Measurements from ENCODE around the gene HDLBP.
"Not testable (repeated sequence)": the region's sequence is repeated elsewhere in the genome, so short reads cannot be mapped to it uniquely, and the experiment has no call there.

HDLBP gene

DNA sequence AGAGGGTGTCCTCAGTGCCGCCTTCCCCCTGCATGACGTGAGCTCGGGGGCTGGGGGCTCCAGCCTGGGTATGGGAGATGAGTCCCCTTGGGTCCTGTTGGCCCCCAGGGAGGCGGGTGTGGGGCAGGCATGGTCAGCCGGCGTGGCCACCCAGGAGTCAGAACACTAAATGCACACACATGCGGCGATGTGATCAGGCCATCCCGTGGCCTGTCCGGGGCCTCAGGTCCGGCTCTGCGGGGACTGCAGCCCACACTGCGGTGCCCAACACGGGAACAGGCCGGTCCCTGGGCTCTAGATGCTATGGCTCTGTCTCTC is 113.2 kb downstream of the HDLBP start:
- peaks cover 15% of the 10 kb centered on the region for H3K27me3 ChIP-seq (ENCODE audit: control insufficient read depth, insufficient read depth, low read length)
- H3K4me1 ChIP-seq (ENCODE audit: control insufficient read depth, insufficient read depth, low read length), result no peaks in the 10 kb centered on the region
- no peak overlapping the region for H3K9ac ChIP-seq (ENCODE audit: low read depth, low read length)

GRCh38 chr2:241201445-241202267 is 113.8 kb downstream of the HDLBP start:
- Histone ChIP-seq H3K27me3 (ENCODE audit: control insufficient read depth, insufficient read depth, low read length) (peaks cover 17% of the 10 kb centered on the region), H3K4me1 (ENCODE audit: control insufficient read depth, insufficient read depth, low read length) (no peaks in the 10 kb centered on the region), H3K4me3 (ENCODE audit: low read length) (no peak overlapping the region), H3K4me2 (ENCODE audit: low read length) (no peak overlapping the region), H3K9me3 (replicated peaks; ENCODE audit: low read length) (no peaks in the 10 kb centered on the region), H3K36me3 (ENCODE audit: insufficient read depth, low read length) (no peaks in the 10 kb centered on the region), H3K9ac (ENCODE audit: low read depth, low read length) (no peak overlapping the region)

More for the DNA sequence above, 113.2 kb downstream of the HDLBP start:
- no peak overlapping the region for H3K4me3 ChIP-seq (ENCODE audit: low read length)
- no peak overlapping the region for H3K4me2 ChIP-seq (ENCODE audit: low read length)
- H3K36me3 ChIP-seq (ENCODE audit: insufficient read depth, low read length), result no peaks in the 10 kb centered on the region
- H3K9me3 ChIP-seq (replicated peaks; ENCODE audit: low read length), result no peaks in the 10 kb centered on the region

- no peak overlapping the region for H3K4me3 ChIP-seq (ENCODE audit: low read length)
- no peak overlapping the region for H3K4me2 ChIP-seq (ENCODE audit: low read length)
- peaks cover 25% of the 10 kb centered on the region for H3K27me3 ChIP-seq (ENCODE audit: control insufficient read depth, insufficient read depth, low read length)
- H3K4me1 ChIP-seq (ENCODE audit: control insufficient read depth, insufficient read depth, low read length), result no peaks in the 10 kb centered on the region
- H3K36me3 ChIP-seq (ENCODE audit: insufficient read depth, low read length), result no peaks in the 10 kb centered on the region
- H3K9me3 ChIP-seq (replicated peaks; ENCODE audit: low read length), result no peaks in the 10 kb centered on the region
- H3K9ac ChIP-seq (ENCODE audit: low read depth, low read length), result no peak overlapping the region
These were observed 114.6 kb downstream of the HDLBP start for GRCh38 chr2:241200822-241201395.

DNA sequence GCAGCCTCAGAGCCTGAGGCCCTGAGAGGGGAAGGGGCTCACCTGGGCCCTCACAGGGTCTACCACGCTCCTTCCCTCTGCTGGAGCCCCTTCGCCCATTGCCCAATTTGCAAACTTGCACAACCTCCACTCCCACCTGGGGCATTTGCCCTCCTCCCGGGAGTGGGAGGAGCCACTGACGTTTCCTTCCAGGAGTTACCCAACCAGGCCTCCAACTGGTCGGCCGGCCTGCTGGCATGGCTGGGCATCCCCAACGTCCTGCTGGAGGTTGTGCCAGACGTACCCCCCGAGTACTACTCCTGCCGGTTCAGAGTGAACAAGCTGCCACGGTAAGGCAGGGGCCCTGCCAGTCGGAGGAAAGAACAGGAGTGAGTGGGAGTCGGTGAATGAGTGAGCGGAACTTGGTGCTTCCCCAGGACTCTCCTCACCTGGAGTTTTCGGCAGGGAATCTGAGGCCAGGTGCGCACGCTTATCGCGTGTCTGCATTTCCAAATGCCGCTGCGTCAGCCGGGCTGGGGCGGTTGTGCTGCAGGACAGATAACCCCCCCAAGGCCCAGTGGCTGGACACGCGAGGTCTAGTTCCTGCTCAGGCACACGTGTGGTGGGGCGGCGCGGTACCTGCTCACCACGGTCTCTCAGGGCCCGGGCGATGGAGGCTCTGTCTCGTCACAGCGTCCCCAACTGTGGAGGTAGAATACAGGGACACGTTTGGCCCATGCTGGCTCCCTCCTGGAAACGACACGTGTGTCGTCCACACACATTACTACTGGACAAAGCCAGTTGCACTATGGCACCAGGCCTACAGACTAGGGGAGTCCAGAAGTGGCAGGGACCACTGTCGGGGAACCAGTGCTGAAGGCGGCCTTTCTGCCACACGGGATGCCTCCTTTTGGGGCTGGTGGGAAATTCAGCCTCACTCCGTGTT is 115.3 kb downstream of the HDLBP start:
- H3K9me3 ChIP-seq (replicated peaks; ENCODE audit: low read length), result no peaks in the 10 kb centered on the region
- no peak overlapping the region for H3K9ac ChIP-seq (ENCODE audit: low read depth, low read length)
- no peak overlapping the region for H3K4me2 ChIP-seq (ENCODE audit: low read length)
- H3K27me3 ChIP-seq (ENCODE audit: control insufficient read depth, insufficient read depth, low read length), result peaks cover 31% of the 10 kb centered on the region
- H3K36me3 ChIP-seq (ENCODE audit: insufficient read depth, low read length), result no peaks in the 10 kb centered on the region
- H3K4me3 ChIP-seq (ENCODE audit: low read length), result no peak overlapping the region
- H3K4me1 ChIP-seq (ENCODE audit: control insufficient read depth, insufficient read depth, low read length), result no peaks in the 10 kb centered on the region

GRCh38 chr2:241199286-241199685 is 116.2 kb downstream of the HDLBP start:
- H3K36me3 ChIP-seq (ENCODE audit: insufficient read depth, low read length), result no peaks in the 10 kb centered on the region
- H3K9me3 ChIP-seq (replicated peaks; ENCODE audit: low read length), result no peaks in the 10 kb centered on the region
- H3K27me3 ChIP-seq (ENCODE audit: control insufficient read depth, insufficient read depth, low read length), result peaks cover 34% of the 10 kb centered on the region
- no peak overlapping the region for H3K9ac ChIP-seq (ENCODE audit: low read depth, low read length)
- H3K4me1 ChIP-seq (ENCODE audit: control insufficient read depth, insufficient read depth, low read length), result no peaks in the 10 kb centered on the region
- H3K4me2 ChIP-seq (ENCODE audit: low read length), result no peak overlapping the region
- no peak overlapping the region for H3K4me3 ChIP-seq (ENCODE audit: low read length)

- no peaks in the 10 kb centered on the region for H3K4me1 ChIP-seq (ENCODE audit: control insufficient read depth, insufficient read depth, low read length)
- H3K36me3 ChIP-seq (ENCODE audit: insufficient read depth, low read length), result no peaks in the 10 kb centered on the region
- H3K4me2 ChIP-seq (ENCODE audit: low read length), result no peak overlapping the region
- H3K9me3 ChIP-seq (replicated peaks; ENCODE audit: low read length), result no peaks in the 10 kb centered on the region
- no peak overlapping the region for H3K9ac ChIP-seq (ENCODE audit: low read depth, low read length)
- H3K4me3 ChIP-seq (ENCODE audit: low read length), result no peak overlapping the region
- H3K27me3 ChIP-seq (ENCODE audit: control insufficient read depth, insufficient read depth, low read length), result peaks cover 34% of the 10 kb centered on the region
These were observed 116.8 kb downstream of the HDLBP start for GRCh38 chr2:241198381-241199279.

DNA sequence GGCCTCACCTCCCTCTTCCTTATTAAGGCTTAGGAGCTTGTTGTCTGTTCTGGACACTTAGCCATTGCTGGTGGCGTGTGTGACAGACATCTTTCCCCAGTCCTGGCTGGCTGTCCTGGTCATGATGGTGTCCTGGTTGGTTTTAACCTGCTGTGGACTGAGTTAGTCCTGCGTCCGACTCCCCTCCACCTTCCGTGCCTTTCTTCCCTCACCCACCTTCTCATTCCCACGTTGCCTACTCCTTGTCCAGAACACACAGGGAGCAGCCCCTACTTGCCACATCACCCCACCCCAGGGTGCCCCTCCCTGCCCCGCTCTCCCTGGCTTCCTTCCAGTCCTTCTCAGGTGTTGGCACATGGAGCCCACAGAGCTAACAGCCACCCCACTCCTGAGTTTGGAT is 117.5 kb downstream of the HDLBP start:
- no peaks in the 10 kb centered on the region for H3K36me3 ChIP-seq (ENCODE audit: insufficient read depth, low read length)
- no peak overlapping the region for H3K4me3 ChIP-seq (ENCODE audit: low read length)
- H3K9ac ChIP-seq (ENCODE audit: low read depth, low read length), result no peak overlapping the region
- H3K9me3 ChIP-seq (replicated peaks; ENCODE audit: low read length), result no peaks in the 10 kb centered on the region
- peaks cover 34% of the 10 kb centered on the region for H3K27me3 ChIP-seq (ENCODE audit: control insufficient read depth, insufficient read depth, low read length)
- H3K4me2 ChIP-seq (ENCODE audit: low read length), result no peak overlapping the region
- H3K4me1 ChIP-seq (ENCODE audit: control insufficient read depth, insufficient read depth, low read length), result no peaks in the 10 kb centered on the region

- H3K9me3 ChIP-seq (replicated peaks; ENCODE audit: low read length); H3K4me1 ChIP-seq (ENCODE audit: control insufficient read depth, insufficient read depth, low read length); H3K4me2 ChIP-seq (ENCODE audit: low read length); H3K4me3 ChIP-seq (ENCODE audit: low read length); H3K9ac ChIP-seq (ENCODE audit: low read depth, low read length); H3K36me3 ChIP-seq (ENCODE audit: insufficient read depth, low read length): not testable (repeated sequence)
- H3K27me3 ChIP-seq (ENCODE audit: control insufficient read depth, insufficient read depth, low read length), result peaks cover 34% of the 10 kb centered on the region
These were observed 118.2 kb downstream of the HDLBP start for GRCh38 chr2:241197246-241197645.

DNA sequence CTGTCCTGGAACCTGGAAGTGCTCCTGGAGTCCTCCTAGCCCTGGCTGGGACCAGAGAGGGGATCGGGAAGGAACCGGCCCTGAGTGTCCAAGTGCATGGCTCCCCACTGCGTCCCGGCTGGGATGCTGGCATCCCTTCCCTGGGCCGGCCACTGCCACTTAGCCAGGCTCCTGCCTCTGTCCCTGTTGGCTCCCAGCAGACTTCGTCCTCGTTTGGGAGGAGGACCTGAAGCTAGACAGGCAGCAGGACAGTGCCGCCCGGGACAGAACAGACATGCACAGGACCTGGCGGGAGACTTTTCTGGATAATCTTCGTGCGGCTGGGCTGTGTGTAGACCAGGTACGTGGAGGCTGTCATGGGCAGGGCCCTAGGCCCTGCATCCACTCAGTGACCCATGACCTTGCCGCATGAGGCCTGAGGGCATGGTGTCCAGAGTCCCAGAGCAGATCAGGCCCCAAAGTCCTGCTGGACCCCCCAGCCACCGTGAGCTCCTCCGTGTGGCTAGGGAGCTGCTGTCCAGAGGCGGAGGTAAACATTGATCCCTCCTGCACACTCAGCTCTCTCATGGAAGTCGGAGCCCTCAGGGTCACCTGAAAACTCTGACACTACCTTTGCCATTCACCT is 119.9 kb downstream of the HDLBP start:
- Histone ChIP-seq H3K9ac (ENCODE audit: low read depth, low read length) (no peak overlapping the region), H3K36me3 (ENCODE audit: insufficient read depth, low read length) (no peaks in the 10 kb centered on the region), H3K27me3 (ENCODE audit: control insufficient read depth, insufficient read depth, low read length) (peaks cover 34% of the 10 kb centered on the region), H3K4me2 (ENCODE audit: low read length) (no peak overlapping the region), H3K4me1 (ENCODE audit: control insufficient read depth, insufficient read depth, low read length) (no peaks in the 10 kb centered on the region), H3K9me3 (replicated peaks; ENCODE audit: low read length) (no peaks in the 10 kb centered on the region), H3K4me3 (ENCODE audit: low read length) (no peak overlapping the region)

DNA sequence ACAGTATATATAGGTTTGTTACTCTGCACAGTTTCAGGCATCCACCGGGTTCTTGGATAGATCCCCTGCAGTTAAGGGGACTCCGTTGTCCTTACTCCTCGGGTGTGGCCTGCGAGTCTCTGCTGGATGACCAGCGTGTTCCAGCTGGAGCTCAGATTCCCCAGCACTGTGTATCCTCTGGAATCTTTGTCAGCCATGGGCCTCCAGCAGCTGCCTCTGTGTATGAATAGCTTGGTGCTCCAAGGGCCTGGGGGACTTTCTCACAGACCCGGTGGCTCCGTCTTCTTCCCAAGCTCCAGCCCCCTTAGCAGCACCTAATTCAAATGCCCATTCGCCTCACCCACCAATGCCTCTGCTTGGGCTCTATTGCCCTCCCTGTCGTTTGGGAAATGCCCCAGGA is 120.7 kb downstream of the HDLBP start:
- Histone ChIP-seq H3K9ac (ENCODE audit: low read depth, low read length) (no peak overlapping the region), H3K4me1 (ENCODE audit: control insufficient read depth, insufficient read depth, low read length) (no peaks in the 10 kb centered on the region), H3K27me3 (ENCODE audit: control insufficient read depth, insufficient read depth, low read length) (peaks cover 34% of the 10 kb centered on the region), H3K4me3 (ENCODE audit: low read length) (no peak overlapping the region), H3K4me2 (ENCODE audit: low read length) (no peak overlapping the region), H3K36me3 (ENCODE audit: insufficient read depth, low read length) (no peaks in the 10 kb centered on the region), H3K9me3 (replicated peaks; ENCODE audit: low read length) (no peaks in the 10 kb centered on the region)

Measured in skeletal muscle satellite cell (primary cell).